Astrocyte of the cerebellum (primary cell): Measurements from ENCODE around the gene BATF2.

Experiments
- DNase-seq: peaks from one replicate; pipeline ENCODE4 v3.0.0-alpha.2; 2011; ENCODE audit warnings: low read depth
- H3K4me3 ChIP-seq: 2 replicates; pipeline ENCODE4 v1.5.1; 2011; ENCODE audit warnings: mild to moderate bottlenecking, low read depth, low read length, moderate library complexity
- in situ Hi-C: cut with HindIII; loops from 2 replicates; pipeline ENCODE4 v1.10.0; 2017; ENCODE audit warnings: low sequenced_read_pairs
- TF ChIP-seq, protein P1 (sequence below): IDR thresholded peaks from 2 replicates; pipeline ENCODE4 v1.5.1; 2012; ENCODE audit warnings: low read length, low read depth, moderate library complexity, mild to moderate bottlenecking; ENCODE audit errors: missing control alignments

The BATF2 gene

DNA sequence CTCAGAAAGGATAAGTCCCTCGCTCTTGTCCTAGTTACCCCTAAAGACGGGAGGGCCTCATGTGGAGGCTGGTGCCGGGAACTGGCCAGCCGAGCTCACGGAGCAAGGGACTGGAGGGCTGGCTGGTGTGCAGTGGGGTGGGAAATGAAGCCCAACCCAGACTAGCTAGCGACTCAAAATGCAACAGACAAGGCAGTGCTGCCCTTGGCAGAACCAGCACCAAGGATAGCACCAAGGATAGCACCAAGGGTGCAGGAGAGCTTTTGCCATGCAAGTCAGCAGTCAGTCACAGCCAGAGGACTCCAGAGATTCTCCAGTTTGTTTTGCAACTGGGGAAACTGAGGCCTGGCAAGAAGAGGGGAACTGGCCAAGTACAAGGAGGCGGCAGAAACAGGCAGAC is 6.5 kb upstream of the BATF2 start:
- TF ChIP-seq, protein P1, sequence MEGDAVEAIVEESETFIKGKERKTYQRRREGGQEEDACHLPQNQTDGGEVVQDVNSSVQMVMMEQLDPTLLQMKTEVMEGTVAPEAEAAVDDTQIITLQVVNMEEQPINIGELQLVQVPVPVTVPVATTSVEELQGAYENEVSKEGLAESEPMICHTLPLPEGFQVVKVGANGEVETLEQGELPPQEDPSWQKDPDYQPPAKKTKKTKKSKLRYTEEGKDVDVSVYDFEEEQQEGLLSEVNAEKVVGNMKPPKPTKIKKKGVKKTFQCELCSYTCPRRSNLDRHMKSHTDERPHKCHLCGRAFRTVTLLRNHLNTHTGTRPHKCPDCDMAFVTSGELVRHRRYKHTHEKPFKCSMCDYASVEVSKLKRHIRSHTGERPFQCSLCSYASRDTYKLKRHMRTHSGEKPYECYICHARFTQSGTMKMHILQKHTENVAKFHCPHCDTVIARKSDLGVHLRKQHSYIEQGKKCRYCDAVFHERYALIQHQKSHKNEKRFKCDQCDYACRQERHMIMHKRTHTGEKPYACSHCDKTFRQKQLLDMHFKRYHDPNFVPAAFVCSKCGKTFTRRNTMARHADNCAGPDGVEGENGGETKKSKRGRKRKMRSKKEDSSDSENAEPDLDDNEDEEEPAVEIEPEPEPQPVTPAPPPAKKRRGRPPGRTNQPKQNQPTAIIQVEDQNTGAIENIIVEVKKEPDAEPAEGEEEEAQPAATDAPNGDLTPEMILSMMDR = no peak
- in situ Hi-C loops = no loop called here
- no peak for DNase-seq
- no peak overlapping the region for H3K4me3 ChIP-seq

- TF ChIP-seq, protein P1 = no peak
- no peak for DNase-seq
- in situ Hi-C loops = no loop called here
- no peak overlapping the region for H3K4me3 ChIP-seq
Observed at GRCh38 chr11:65002706-65003105, 5.9 kb upstream of the BATF2 start.

DNA sequence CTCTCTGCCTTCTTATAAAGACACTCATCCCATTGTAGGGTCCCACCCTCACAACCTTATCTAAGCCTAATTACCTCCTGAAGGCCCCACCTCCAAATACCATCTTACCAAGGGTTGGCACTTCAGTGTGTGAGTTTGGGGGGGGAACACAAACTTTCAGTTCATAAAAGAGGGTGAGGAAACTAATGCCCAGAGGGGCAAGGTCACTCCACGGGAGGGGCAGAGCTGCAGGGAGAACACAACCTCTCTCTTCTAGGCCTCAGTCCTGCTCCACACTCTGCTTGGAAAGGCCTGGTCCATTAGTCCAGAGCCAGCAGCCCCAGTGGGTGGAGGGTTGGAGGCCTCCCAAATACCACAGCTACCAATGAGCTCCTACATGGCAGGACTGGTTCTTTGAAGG is 2.7 kb upstream of the BATF2 start:
- TF ChIP-seq, protein P1 = no peak
- in situ Hi-C loops = no loop called here
- no peak overlapping the region for H3K4me3 ChIP-seq
- no peak for DNase-seq

DNA sequence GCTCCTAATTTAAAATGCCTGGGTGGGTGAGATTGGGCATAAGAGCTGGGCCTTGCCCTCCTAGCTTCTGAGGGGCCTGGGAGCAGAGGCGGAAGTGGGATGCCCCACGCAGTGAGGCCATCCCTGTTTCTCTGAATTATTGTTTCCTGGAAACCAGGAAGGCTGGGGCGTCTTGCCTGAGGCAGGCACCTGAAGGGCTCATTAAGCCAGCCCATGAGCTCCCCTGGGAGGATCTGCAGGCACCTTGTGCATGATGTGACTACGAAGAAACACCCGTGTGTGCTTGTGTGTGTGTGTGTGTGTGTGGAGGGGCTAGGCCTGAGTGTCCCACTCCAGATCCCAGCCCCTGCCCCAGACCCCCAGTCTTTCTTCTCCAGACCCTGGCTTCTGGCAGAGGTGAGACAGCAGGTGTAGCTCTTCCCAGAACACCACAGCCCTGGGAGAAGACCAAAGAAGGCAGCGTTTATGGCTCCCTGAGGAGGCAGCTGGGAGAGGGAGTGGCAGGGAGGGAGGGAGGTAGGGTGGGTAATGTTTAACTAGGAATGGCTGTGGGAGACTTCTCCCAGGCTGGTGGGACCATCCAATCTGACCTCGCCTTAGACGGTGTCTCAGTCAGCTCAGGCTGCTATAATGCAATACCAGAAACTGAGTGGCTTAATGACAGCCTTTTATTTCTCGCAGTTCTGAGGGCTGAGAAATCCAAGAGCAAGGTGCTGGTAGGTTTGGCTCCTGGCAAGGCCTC is 2.1 kb upstream of the BATF2 start:
- no peak for DNase-seq
- in situ Hi-C loops = no loop called here
- TF ChIP-seq, protein P1 = no peak
- H3K4me3 ChIP-seq = no peak overlapping the region

GRCh38 chr11:64998141-64998540 is 1.4 kb upstream of the BATF2 start:
- in situ Hi-C loops = no loop called here
- DNase-seq = no peak
- H3K4me3 ChIP-seq = no peak overlapping the region
- TF ChIP-seq, protein P1 = no peak

DNA sequence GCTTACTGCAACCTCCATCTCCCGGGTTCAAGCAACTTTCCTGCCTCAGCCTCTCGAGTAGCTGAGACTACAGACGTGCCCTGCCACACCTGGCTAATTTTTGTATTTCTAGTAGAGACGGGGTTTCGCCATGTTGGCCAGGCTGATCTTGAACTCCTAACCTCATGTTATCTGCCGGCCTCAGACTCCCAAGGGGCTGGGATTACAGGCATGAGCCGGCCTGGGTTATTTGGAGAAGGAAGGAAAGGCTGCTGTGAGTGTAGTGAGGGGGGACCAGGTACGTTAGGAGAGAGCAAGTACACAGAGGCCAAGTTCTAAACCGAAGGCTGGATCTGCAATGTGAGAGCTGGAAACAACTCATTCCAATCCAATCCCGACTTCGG is 453 bp downstream of the BATF2 start:
- no peak overlapping the region for H3K4me3 ChIP-seq
- no peak for DNase-seq
- TF ChIP-seq, protein P1 = no peak
- in situ Hi-C loops = no loop called here
